Neuronal stem cell (in vitro differentiated cells): Measurements from ENCODE around the gene REC114.

Experiments used
- DNase-seq: peaks from one replicate; pipeline ENCODE4 v3.0.0-alpha.2; 2013; ENCODE audit warnings: low spot score
- H2AFZ ChIP-seq: one replicate; pipeline ENCODE4 v1.6.1; 2013; ENCODE audit warnings: mild to moderate bottlenecking, low read length, inconsistent platforms
- H2AK5ac ChIP-seq: 2 replicates; pipeline ENCODE4 v1.6.1; 2013; ENCODE audit warnings: low read depth, mild to moderate bottlenecking, inconsistent platforms, low read length, moderate library complexity, mixed read lengths
- H2BK120ac ChIP-seq: 2 replicates; pipeline ENCODE4 v1.6.1; 2013; ENCODE audit warnings: low read depth, mild to moderate bottlenecking, inconsistent platforms, low read length, moderate library complexity, mixed read lengths
- H2BK12ac ChIP-seq: one replicate; pipeline ENCODE4 v1.6.1; 2013; ENCODE audit warnings: low read length, inconsistent platforms
- H2BK15ac ChIP-seq: 2 replicates; pipeline ENCODE4 v1.6.1; 2013; ENCODE audit warnings: mild to moderate bottlenecking, low read length, inconsistent platforms, mixed read lengths
- H2BK5ac ChIP-seq: one replicate; pipeline ENCODE4 v1.6.1; 2013; ENCODE audit warnings: inconsistent platforms, mild to moderate bottlenecking, low read length, moderate library complexity
- H3K14ac ChIP-seq: one replicate; pipeline ENCODE4 v1.6.1; 2013; ENCODE audit warnings: low read length, inconsistent platforms
- H3K18ac ChIP-seq: 2 replicates; pipeline ENCODE4 v1.6.1; 2013; ENCODE audit warnings: low read length, inconsistent platforms
- H3K23ac ChIP-seq: 2 replicates; pipeline ENCODE4 v1.6.1; 2013; ENCODE audit warnings: low read depth, mild to moderate bottlenecking, mixed read lengths, low read length, inconsistent platforms; ENCODE audit not compliant: poor library complexity
- H3K27ac ChIP-seq: replicated peaks from 3 replicates; pipeline ENCODE4 v1.5.1; 2013; ENCODE audit warnings: low read length, inconsistent platforms
- H3K27me3 ChIP-seq, 3 experiments: 2 replicates each; pipeline ENCODE4 v1.6.1; 2013; ENCODE audit warnings: low read length in 3 of 3, mild to moderate bottlenecking in 2 of 3, inconsistent platforms in 1 of 3, low read depth in 1 of 3, mixed read lengths in 1 of 3, moderate library complexity in 1 of 3; ENCODE audit not compliant: control insufficient read depth in 3 of 3, insufficient read depth in 3 of 3
- H3K36me3 ChIP-seq, 2 donors: replicated peaks in 1 of 2; 2 replicates each; pipeline ENCODE4 v1.6.1; 2013; ENCODE audit warnings: low read length in 2 of 2; ENCODE audit not compliant: control insufficient read depth in 2 of 2, insufficient read depth in 2 of 2
- H3K4ac ChIP-seq: 2 replicates; pipeline ENCODE4 v1.6.1; 2013; ENCODE audit warnings: inconsistent platforms, mild to moderate bottlenecking, low read length, moderate library complexity
- H3K4me1 ChIP-seq, 2 donors: 1 replicate in 1 of 2; 2 replicates in 1 of 2; pipeline ENCODE4 v1.6.1; 2013; ENCODE audit warnings: low read length in 2 of 2, low read depth in 1 of 2; ENCODE audit not compliant: control insufficient read depth in 2 of 2, insufficient read depth in 1 of 2
- H3K4me2 ChIP-seq: one replicate; pipeline ENCODE4 v1.6.1; 2013; ENCODE audit warnings: mild to moderate bottlenecking, low read length, inconsistent platforms; ENCODE audit not compliant: insufficient read depth, poor library complexity, severe bottlenecking
- H3K4me3 ChIP-seq, 2 donors: 2 replicates each; pipeline ENCODE4 v1.5.1; 2013; ENCODE audit warnings: low read length in 2 of 2, mild to moderate bottlenecking in 2 of 2, inconsistent platforms in 1 of 2, moderate library complexity in 1 of 2
- H3K79me1 ChIP-seq: one replicate; pipeline ENCODE4 v1.6.1; 2013; ENCODE audit warnings: low read depth, mild to moderate bottlenecking, inconsistent platforms, low read length, moderate library complexity
- H3K9ac ChIP-seq: one replicate; pipeline ENCODE4 v1.6.1; 2013; ENCODE audit warnings: mild to moderate bottlenecking, low read depth, low read length, inconsistent platforms; ENCODE audit not compliant: poor library complexity
- H3K9me3 ChIP-seq, 2 donors: replicated peaks in 1 of 2; 2 replicates each; pipeline versions ENCODE3 to v1.6.1; 2013; ENCODE audit warnings: low read length in 2 of 2, mild to moderate bottlenecking in 2 of 2, inconsistent platforms in 1 of 2, low read depth in 1 of 2, mixed read lengths in 1 of 2, moderate library complexity in 1 of 2; ENCODE audit not compliant: control insufficient read depth in 2 of 2, insufficient read depth in 1 of 2
- H4K8ac ChIP-seq: one replicate; pipeline ENCODE4 v1.6.1; 2013; ENCODE audit warnings: low read depth, mild to moderate bottlenecking, inconsistent platforms, low read length, moderate library complexity
- H4K91ac ChIP-seq: one replicate; pipeline ENCODE4 v1.6.1; 2013; ENCODE audit warnings: low read length, low read depth, mild to moderate bottlenecking, inconsistent platforms; ENCODE audit not compliant: poor library complexity
- WGBS, 2 donors: extraction: QIAGEN DNeasy Blood & Tissue Kit; methylation state at CpG; one replicate each; pipeline ENCODE4 v1.1.7; 2013; ENCODE audit warnings: missing lambda C conversion rate in 2 of 2, mixed read lengths in 1 of 2; ENCODE audit not compliant: insufficient read length in 2 of 2, insufficient replicate concordance in 1 of 2; ENCODE audit errors: extremely low coverage in 2 of 2; 5-methylcytosine and 5-hydroxymethylcytosine counted together

REC114 gene

GRCh38 chr15:73538123-73538522, 95.2 kb downstream of the REC114 start:
- H3K27ac ChIP-seq, result no peak overlapping the region
- no peak overlapping the region for H2BK15ac ChIP-seq
- no peak overlapping the region for H3K4me3 ChIP-seq
- H3K18ac ChIP-seq, result no peak overlapping the region
- H3K4me1 ChIP-seq, result no peaks in the 10 kb centered on the region
- no peak overlapping the region for H3K14ac ChIP-seq
- H3K23ac ChIP-seq, result no peak overlapping the region
- WGBS, 2 donors, result no CpG with 5 or more reads among the region's 2 CpGs
- no peaks in the 10 kb centered on the region for H3K9me3 ChIP-seq
- DNase-seq, result no peak
- H3K27me3 ChIP-seq, result no peaks in the 10 kb centered on the region
- no peak overlapping the region for H2BK12ac ChIP-seq
- H3K4me2 ChIP-seq, result no peak overlapping the region
- no peaks in the 10 kb centered on the region for H3K79me1 ChIP-seq
- H2AK5ac ChIP-seq, result no peak overlapping the region
- H4K8ac ChIP-seq, result no peak overlapping the region
- H3K4ac ChIP-seq, result no peak overlapping the region
- H4K91ac ChIP-seq, result no peak overlapping the region
- H2BK5ac ChIP-seq, result no peak overlapping the region
- H2AFZ ChIP-seq, result no peak overlapping the region
- no peak overlapping the region for H3K9ac ChIP-seq
- no peak overlapping the region for H2BK120ac ChIP-seq
- no peaks in the 10 kb centered on the region for H3K36me3 ChIP-seq

GRCh38 chr15:73538563-73539211, 95.7 kb downstream of the REC114 start:
- Histone ChIP-seq H3K36me3 (no peaks in the 10 kb centered on the region), H2BK12ac (no peak overlapping the region), H3K4me3 (no peak overlapping the region), H3K23ac (no peak overlapping the region), H3K4me2 (no peak overlapping the region), H3K9ac (no peak overlapping the region), H3K27ac (no peak overlapping the region), H2BK120ac (no peak overlapping the region), H3K18ac (no peak overlapping the region), H3K27me3 (no peaks in the 10 kb centered on the region), H2BK5ac (no peak overlapping the region), H2BK15ac (no peak overlapping the region), H3K79me1 (no peaks in the 10 kb centered on the region), H3K9me3 (no peaks in the 10 kb centered on the region), H4K8ac (no peak overlapping the region), H3K4ac (no peak overlapping the region), H2AK5ac (no peak overlapping the region), H3K4me1 (no peaks in the 10 kb centered on the region), H2AFZ (no peak overlapping the region), H4K91ac (no peak overlapping the region), H3K14ac (no peak overlapping the region)
- no CpG with 5 or more reads among the region's 10 CpGs for WGBS, 2 donors
- no peak for DNase-seq

GRCh38 chr15:73539212-73540128, 96.5 kb downstream of the REC114 start:
- Histone ChIP-seq H4K8ac (no peak overlapping the region), H3K4me3 (no peak overlapping the region), H3K23ac (no peak overlapping the region), H3K14ac (no peak overlapping the region), H3K27ac (no peak overlapping the region), H3K9me3 (no peaks in the 10 kb centered on the region), H2BK12ac (no peak overlapping the region), H3K9ac (no peak overlapping the region), H2AK5ac (no peak overlapping the region), H2BK5ac (no peak overlapping the region), H3K36me3 (no peaks in the 10 kb centered on the region), H3K4me1 (no peaks in the 10 kb centered on the region), H2BK15ac (no peak overlapping the region), H3K79me1 (no peaks in the 10 kb centered on the region), H2BK120ac (no peak overlapping the region), H2AFZ (no peak overlapping the region), H3K27me3 (no peaks in the 10 kb centered on the region), H3K18ac (no peak overlapping the region), H4K91ac (no peak overlapping the region), H3K4me2 (no peak overlapping the region), H3K4ac (no peak overlapping the region)
- WGBS, 2 donors, result no CpG with 5 or more reads among the region's 9 CpGs
- DNase-seq, result no peak

GRCh38 chr15:73540161-73540560, 97.2 kb downstream of the REC114 start:
- H3K14ac ChIP-seq, result no peak overlapping the region
- no peak overlapping the region for H3K18ac ChIP-seq
- H3K4me1 ChIP-seq, result no peaks in the 10 kb centered on the region
- H3K79me1 ChIP-seq, result no peaks in the 10 kb centered on the region
- no peak overlapping the region for H2BK15ac ChIP-seq
- H3K23ac ChIP-seq, result no peak overlapping the region
- no peak overlapping the region for H2AK5ac ChIP-seq
- H3K9ac ChIP-seq, result no peak overlapping the region
- no peaks in the 10 kb centered on the region for H3K9me3 ChIP-seq
- DNase-seq, result no peak
- H2BK120ac ChIP-seq, result no peak overlapping the region
- no peak overlapping the region for H3K27ac ChIP-seq
- H2AFZ ChIP-seq, result no peak overlapping the region
- no peak overlapping the region for H4K8ac ChIP-seq
- no peaks in the 10 kb centered on the region for H3K27me3 ChIP-seq
- no peak overlapping the region for H2BK12ac ChIP-seq
- no peak overlapping the region for H3K4me3 ChIP-seq
- H4K91ac ChIP-seq, result no peak overlapping the region
- no peak overlapping the region for H2BK5ac ChIP-seq
- H3K4me2 ChIP-seq, result no peak overlapping the region
- no peak overlapping the region for H3K4ac ChIP-seq
- H3K36me3 ChIP-seq, result no peaks in the 10 kb centered on the region
- no CpG with 5 or more reads among the region's 3 CpGs for WGBS, 2 donors
